ENCODE measurements around the gene DICER1. TPM values are rescaled to one million over a fixed set of nuclear protein-coding genes. Genes with fewer than 3 reads are reported as not detected.

DICER1 gene
- total RNA-seq, 1 donor from 2014 or later, result 103 TPM

GRCh38 chr14:95039259-95039992 is 117.9 kb downstream of the DICER1 start:
- Histone ChIP-seq H2AFZ (ENCODE audit: low read depth, low read length) (no peak overlapping the region), H3K9me3 (ENCODE audit: insufficient read depth, low read depth, low read length) (no peaks in the 10 kb centered on the region), H3K27ac (ENCODE audit: low read depth, low read length) (no peak overlapping the region), H3K4me1 (ENCODE audit: insufficient read depth, low read length) (no peaks in the 10 kb centered on the region), H4K20me1 (ENCODE audit: insufficient read depth, low read length) (no peaks in the 10 kb centered on the region), H3K79me2 (ENCODE audit: insufficient read depth, low read length) (no peaks in the 10 kb centered on the region), H3K9ac (ENCODE audit: low read length) (no peak overlapping the region), H3K4me3 (ENCODE audit: insufficient read depth, low read depth, low read length) (no peak overlapping the region), H3K36me3 (ENCODE audit: insufficient read depth, low read length) (no peaks in the 10 kb centered on the region), H3K27me3 (ENCODE audit: insufficient read depth, low read length) (peaks cover 2% of the 10 kb centered on the region), H3K4me2 (ENCODE audit: low read length) (no peak overlapping the region)
- H3K9me3 Mint-ChIP-seq (ENCODE audit: unreplicated experiment), result peaks cover 2% of the 10 kb centered on the region
- no peak for FAIRE-seq
- peaks cover 17% of the 10 kb centered on the region for H3K27me3 Mint-ChIP-seq (ENCODE audit: low read depth, unreplicated experiment)
- DNase-seq (ENCODE audit: low read depth), result no peak
- TF ChIP-seq EZH2 (IDR thresholded peaks at IDR 0.05; ENCODE audit: insufficient read depth, low read length) (no peak), CTCF (IDR thresholded peaks at IDR 0.05; ENCODE audit: insufficient read depth, low read depth, low read length) (no peak)
- H3K36me3 Mint-ChIP-seq (ENCODE audit: low read depth, unreplicated experiment), result no peaks in the 10 kb centered on the region
- H3K4me1 Mint-ChIP-seq (ENCODE audit: low read depth, unreplicated experiment), result peaks cover 6% of the 10 kb centered on the region
- H3K27ac Mint-ChIP-seq (ENCODE audit: unreplicated experiment), result no peak overlapping the region
- no peak overlapping the region for H3K4me3 Mint-ChIP-seq (ENCODE audit: unreplicated experiment)

GRCh38 chr14:95038521-95039250 is 118.6 kb downstream of the DICER1 start:
- FAIRE-seq (no peak), DNase-seq (ENCODE audit: low read depth) (no peak)
- Histone ChIP-seq H3K4me2 (ENCODE audit: low read length) (no peak overlapping the region), H3K79me2 (ENCODE audit: insufficient read depth, low read length) (no peaks in the 10 kb centered on the region), H3K36me3 (ENCODE audit: insufficient read depth, low read length) (no peaks in the 10 kb centered on the region), H3K27me3 (ENCODE audit: insufficient read depth, low read length) (peaks cover 2% of the 10 kb centered on the region), H2AFZ (ENCODE audit: low read depth, low read length) (no peak overlapping the region), H3K9ac (ENCODE audit: low read length) (no peak overlapping the region), H3K4me3 (ENCODE audit: insufficient read depth, low read depth, low read length) (no peak overlapping the region), H3K27ac (ENCODE audit: low read depth, low read length) (no peak overlapping the region), H4K20me1 (ENCODE audit: insufficient read depth, low read length) (no peaks in the 10 kb centered on the region), H3K4me1 (ENCODE audit: insufficient read depth, low read length) (no peaks in the 10 kb centered on the region), H3K9me3 (ENCODE audit: insufficient read depth, low read depth, low read length) (no peaks in the 10 kb centered on the region)
- Mint-ChIP-seq H3K9me3 (ENCODE audit: unreplicated experiment) (peaks cover 2% of the 10 kb centered on the region), H3K27ac (ENCODE audit: unreplicated experiment) (no peak overlapping the region), H3K4me1 (ENCODE audit: low read depth, unreplicated experiment) (peaks cover 6% of the 10 kb centered on the region), H3K4me3 (ENCODE audit: unreplicated experiment) (no peak overlapping the region), H3K36me3 (ENCODE audit: low read depth, unreplicated experiment) (no peaks in the 10 kb centered on the region), H3K27me3 (ENCODE audit: low read depth, unreplicated experiment) (peaks cover 15% of the 10 kb centered on the region)
- no peak for TF ChIP-seq EZH2 (IDR thresholded peaks at IDR 0.05; ENCODE audit: insufficient read depth, low read length)
- no peak for TF ChIP-seq CTCF (IDR thresholded peaks at IDR 0.05; ENCODE audit: insufficient read depth, low read depth, low read length)

- DNase-seq (ENCODE audit: low read depth), result no peak
- Histone ChIP-seq H3K27ac (ENCODE audit: low read depth, low read length) (no peak overlapping the region), H4K20me1 (ENCODE audit: insufficient read depth, low read length) (no peaks in the 10 kb centered on the region), H3K27me3 (ENCODE audit: insufficient read depth, low read length) (peaks cover 2% of the 10 kb centered on the region), H3K4me1 (ENCODE audit: insufficient read depth, low read length) (no peaks in the 10 kb centered on the region), H3K4me2 (ENCODE audit: low read length) (no peak overlapping the region), H3K79me2 (ENCODE audit: insufficient read depth, low read length) (no peaks in the 10 kb centered on the region), H3K36me3 (ENCODE audit: insufficient read depth, low read length) (no peaks in the 10 kb centered on the region), H3K9ac (ENCODE audit: low read length) (no peak overlapping the region), H3K9me3 (ENCODE audit: insufficient read depth, low read depth, low read length) (no peaks in the 10 kb centered on the region), H3K4me3 (ENCODE audit: insufficient read depth, low read depth, low read length) (no peak overlapping the region), H2AFZ (ENCODE audit: low read depth, low read length) (no peak overlapping the region)
- H3K9me3 Mint-ChIP-seq (ENCODE audit: unreplicated experiment), result peaks cover 2% of the 10 kb centered on the region
- TF ChIP-seq CTCF (IDR thresholded peaks at IDR 0.05; ENCODE audit: insufficient read depth, low read depth, low read length), result no peak
- TF ChIP-seq EZH2 (IDR thresholded peaks at IDR 0.05; ENCODE audit: insufficient read depth, low read length), result no peak
- no peaks in the 10 kb centered on the region for H3K36me3 Mint-ChIP-seq (ENCODE audit: low read depth, unreplicated experiment)
- H3K4me1 Mint-ChIP-seq (ENCODE audit: low read depth, unreplicated experiment), result peaks cover 6% of the 10 kb centered on the region
- FAIRE-seq, result no peak
- H3K27me3 Mint-ChIP-seq (ENCODE audit: low read depth, unreplicated experiment), result peaks cover 7% of the 10 kb centered on the region
- H3K27ac Mint-ChIP-seq (ENCODE audit: unreplicated experiment), result no peak overlapping the region
- no peak overlapping the region for H3K4me3 Mint-ChIP-seq (ENCODE audit: unreplicated experiment)
Measured at GRCh38 chr14:95037273-95037672, 120.1 kb downstream of the DICER1 start.

Data from astrocyte (in vitro differentiated cells and primary cell).